HepG2 (cell line): ENCODE data around the gene TRAF3. TPM values are rescaled to one million over a fixed set of nuclear protein-coding genes. Genes with fewer than 3 reads are reported as not detected.

Source experiments
- ERF ChIP-seq: IDR thresholded peaks from 2 replicates; pipeline ENCODE4 v1.6.1; 2018; ENCODE audit warnings: missing biosample characterization, missing genetic modification reagents
- ESRRA ChIP-seq: sonication (generic); formaldehyde crosslinking; IDR thresholded peaks from 2 replicates; pipeline ENCODE4 v1.5.1; 2020; ENCODE audit warnings: mild to moderate bottlenecking, low read depth, missing genetic modification reagents
- GPN1 ChIP-seq: sonication (generic); formaldehyde crosslinking; IDR thresholded peaks from 2 replicates; pipeline ENCODE4 v1.5.1; 2020; ENCODE audit warnings: missing genetic modification reagents, borderline replicate concordance
- HNRNPK ChIP-seq: fragments of 200-400 bp; formaldehyde crosslinking; IDR thresholded peaks from 2 replicates; pipeline ENCODE4 v1.6.1; 2018; ENCODE audit warnings: low read length, low read depth, moderate library complexity, mild to moderate bottlenecking; ENCODE audit not compliant: poor library complexity, severe bottlenecking
- KDM6A ChIP-seq: IDR thresholded peaks from 2 replicates; pipeline ENCODE4 v1.6.1; 2016; ENCODE audit warnings: low read depth
- NR2F6 ChIP-seq, 2 experiments: IDR thresholded peaks; 2 replicates each; pipeline ENCODE4 v1.6.1; 2016; ENCODE audit warnings: antibody characterized with exemption in 1 of 2, mild to moderate bottlenecking in 1 of 2
- PHF20 ChIP-seq: sonication (generic); formaldehyde crosslinking; IDR thresholded peaks from 2 replicates; pipeline ENCODE4 v1.5.0; 2020; ENCODE audit warnings: mild to moderate bottlenecking, missing genetic modification reagents
- PRMT3 ChIP-seq: sonication (generic); formaldehyde crosslinking; IDR thresholded peaks from 2 replicates; pipeline ENCODE4 v1.8.1; 2022; ENCODE audit warnings: low read depth, mild to moderate bottlenecking, moderate library complexity, missing genetic modification reagents, borderline replicate concordance
- ZBTB3 ChIP-seq: sonication (generic); formaldehyde crosslinking; IDR thresholded peaks from 2 replicates; pipeline ENCODE4 v1.4.0; 2020; ENCODE audit warnings: low read depth, mild to moderate bottlenecking, moderate library complexity, missing genetic modification reagents, borderline replicate concordance
- ZNF143 ChIP-seq: sonication (generic); formaldehyde crosslinking; IDR thresholded peaks from 2 replicates; pipeline ENCODE4 v1.4.0; 2020; ENCODE audit warnings: missing genetic modification reagents
- ZNF207 ChIP-seq: fragments of 450-650 bp; IDR thresholded peaks from 2 replicates; pipeline ENCODE4 v1.6.1; 2016; ENCODE audit warnings: antibody characterized with exemption, borderline replicate concordance
- ZNF446 ChIP-seq: sonication (generic); formaldehyde crosslinking; IDR thresholded peaks from 2 replicates; pipeline ENCODE4 v1.5.0; 2020; ENCODE audit warnings: mild to moderate bottlenecking, missing genetic modification reagents
- ZNF556 ChIP-seq: sonication (generic); formaldehyde crosslinking; IDR thresholded peaks from 2 replicates; pipeline ENCODE4 v1.4.0; 2020; ENCODE audit warnings: mild to moderate bottlenecking, missing genetic modification reagents, borderline replicate concordance
- ZNF572 ChIP-seq: sonication (generic); formaldehyde crosslinking; IDR thresholded peaks from 2 replicates; pipeline ENCODE4 v1.5.1; 2020; ENCODE audit warnings: mild to moderate bottlenecking, missing genetic modification reagents
- polyA plus RNA-seq, 8 experiments: library from polyadenylated mRNA; depleted of rRNA in 3 of 8; stranded (reverse) in 7 of 8; unstranded in 1 of 8; fragments of >200 nt; fragmentation: Illumina TruSeq in 4 of 8; extraction: Trizol in 4 of 8; gene quantifications; 2 replicates each; pipeline versions ENCODE4 v1.2.1 to v1.2.3, GENCODE V29; 2011 to 2016; ENCODE audit warnings: low read depth in 4 of 8, missing spikeins in 1 of 8, mixed read lengths in 1 of 8; ENCODE audit not compliant: insufficient read depth in 1 of 8
- total RNA-seq, 5 experiments: library from RNA; depleted of rRNA; stranded (reverse); fragments of >200 nt; fragmentation: Illumina TruSeq; extraction: Trizol; gene quantifications; 2 replicates each; pipeline ENCODE4 v1.2.3, GENCODE V29; 2016; ENCODE audit warnings: low read depth in 1 of 5
- TF ChIP-seq, protein P1 (sequence below): sonication (generic); formaldehyde crosslinking; IDR thresholded peaks from one replicate; pipeline ENCODE4 v1.5.1; 2020; ENCODE audit warnings: mild to moderate bottlenecking, missing genetic modification reagents; ENCODE audit errors: not compliant biosample characterization
- TF ChIP-seq, protein P2 (sequence below): sonication (generic); formaldehyde crosslinking; IDR thresholded peaks from 2 replicates; pipeline ENCODE4 v1.4.0; 2020; ENCODE audit warnings: mild to moderate bottlenecking, missing genetic modification reagents
- TF ChIP-seq, protein P3 (sequence below): sonication (generic); formaldehyde crosslinking; conservative IDR thresholded peaks from 2 replicates; pipeline ENCODE4 v1.4.0; 2020; ENCODE audit warnings: missing genetic modification reagents
- TF ChIP-seq, protein P4 (sequence below): sonication (generic); formaldehyde crosslinking; IDR thresholded peaks from 2 replicates; pipeline ENCODE4 v1.4.0; 2020; ENCODE audit warnings: missing genetic modification reagents

Gene TRAF3
- total and polyA plus RNA-seq, 2 of the 13 experiments (the other 11 are each of a cell fraction or from before 2014, with no cell fraction given): 6.9 to 12.2 TPM

DNA sequence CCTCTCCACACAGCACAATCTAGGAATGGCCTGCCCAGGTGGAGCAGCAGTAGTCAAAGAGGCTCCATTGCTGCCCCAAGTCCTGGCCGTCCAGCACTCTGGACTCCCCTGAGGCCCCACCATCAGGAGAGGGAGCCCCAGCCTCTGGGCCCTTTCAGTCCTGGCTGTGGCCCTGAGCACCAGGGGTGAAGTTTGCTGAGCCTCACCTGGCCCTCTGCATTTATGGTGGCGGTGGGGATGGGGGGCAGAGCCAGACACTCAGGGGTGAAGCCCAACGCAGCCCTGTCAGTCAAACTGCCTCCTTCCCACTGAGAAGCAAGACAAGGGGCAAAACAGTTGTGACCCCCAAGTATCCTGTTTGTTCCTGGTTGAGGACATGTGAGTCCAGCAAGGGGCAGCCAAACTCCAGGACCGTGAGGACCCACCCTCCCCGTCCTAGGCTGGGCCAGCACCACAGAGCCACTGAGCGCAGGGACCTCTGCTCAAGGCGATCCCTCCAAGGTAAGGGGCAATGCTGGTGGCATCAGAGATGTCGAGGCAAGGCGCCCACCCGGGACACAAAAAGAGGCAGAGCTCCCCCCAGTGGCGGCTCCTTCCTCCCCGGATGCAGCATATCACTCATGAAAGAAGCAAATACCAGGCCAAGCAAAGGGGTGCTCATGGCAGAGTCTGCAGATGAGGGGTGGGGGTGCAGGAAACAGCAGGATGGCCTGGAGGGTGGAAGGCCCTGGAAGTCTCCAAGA, 140.4 kb downstream of the TRAF3 start (continued):
- TF ChIP-seq, protein P1, sequence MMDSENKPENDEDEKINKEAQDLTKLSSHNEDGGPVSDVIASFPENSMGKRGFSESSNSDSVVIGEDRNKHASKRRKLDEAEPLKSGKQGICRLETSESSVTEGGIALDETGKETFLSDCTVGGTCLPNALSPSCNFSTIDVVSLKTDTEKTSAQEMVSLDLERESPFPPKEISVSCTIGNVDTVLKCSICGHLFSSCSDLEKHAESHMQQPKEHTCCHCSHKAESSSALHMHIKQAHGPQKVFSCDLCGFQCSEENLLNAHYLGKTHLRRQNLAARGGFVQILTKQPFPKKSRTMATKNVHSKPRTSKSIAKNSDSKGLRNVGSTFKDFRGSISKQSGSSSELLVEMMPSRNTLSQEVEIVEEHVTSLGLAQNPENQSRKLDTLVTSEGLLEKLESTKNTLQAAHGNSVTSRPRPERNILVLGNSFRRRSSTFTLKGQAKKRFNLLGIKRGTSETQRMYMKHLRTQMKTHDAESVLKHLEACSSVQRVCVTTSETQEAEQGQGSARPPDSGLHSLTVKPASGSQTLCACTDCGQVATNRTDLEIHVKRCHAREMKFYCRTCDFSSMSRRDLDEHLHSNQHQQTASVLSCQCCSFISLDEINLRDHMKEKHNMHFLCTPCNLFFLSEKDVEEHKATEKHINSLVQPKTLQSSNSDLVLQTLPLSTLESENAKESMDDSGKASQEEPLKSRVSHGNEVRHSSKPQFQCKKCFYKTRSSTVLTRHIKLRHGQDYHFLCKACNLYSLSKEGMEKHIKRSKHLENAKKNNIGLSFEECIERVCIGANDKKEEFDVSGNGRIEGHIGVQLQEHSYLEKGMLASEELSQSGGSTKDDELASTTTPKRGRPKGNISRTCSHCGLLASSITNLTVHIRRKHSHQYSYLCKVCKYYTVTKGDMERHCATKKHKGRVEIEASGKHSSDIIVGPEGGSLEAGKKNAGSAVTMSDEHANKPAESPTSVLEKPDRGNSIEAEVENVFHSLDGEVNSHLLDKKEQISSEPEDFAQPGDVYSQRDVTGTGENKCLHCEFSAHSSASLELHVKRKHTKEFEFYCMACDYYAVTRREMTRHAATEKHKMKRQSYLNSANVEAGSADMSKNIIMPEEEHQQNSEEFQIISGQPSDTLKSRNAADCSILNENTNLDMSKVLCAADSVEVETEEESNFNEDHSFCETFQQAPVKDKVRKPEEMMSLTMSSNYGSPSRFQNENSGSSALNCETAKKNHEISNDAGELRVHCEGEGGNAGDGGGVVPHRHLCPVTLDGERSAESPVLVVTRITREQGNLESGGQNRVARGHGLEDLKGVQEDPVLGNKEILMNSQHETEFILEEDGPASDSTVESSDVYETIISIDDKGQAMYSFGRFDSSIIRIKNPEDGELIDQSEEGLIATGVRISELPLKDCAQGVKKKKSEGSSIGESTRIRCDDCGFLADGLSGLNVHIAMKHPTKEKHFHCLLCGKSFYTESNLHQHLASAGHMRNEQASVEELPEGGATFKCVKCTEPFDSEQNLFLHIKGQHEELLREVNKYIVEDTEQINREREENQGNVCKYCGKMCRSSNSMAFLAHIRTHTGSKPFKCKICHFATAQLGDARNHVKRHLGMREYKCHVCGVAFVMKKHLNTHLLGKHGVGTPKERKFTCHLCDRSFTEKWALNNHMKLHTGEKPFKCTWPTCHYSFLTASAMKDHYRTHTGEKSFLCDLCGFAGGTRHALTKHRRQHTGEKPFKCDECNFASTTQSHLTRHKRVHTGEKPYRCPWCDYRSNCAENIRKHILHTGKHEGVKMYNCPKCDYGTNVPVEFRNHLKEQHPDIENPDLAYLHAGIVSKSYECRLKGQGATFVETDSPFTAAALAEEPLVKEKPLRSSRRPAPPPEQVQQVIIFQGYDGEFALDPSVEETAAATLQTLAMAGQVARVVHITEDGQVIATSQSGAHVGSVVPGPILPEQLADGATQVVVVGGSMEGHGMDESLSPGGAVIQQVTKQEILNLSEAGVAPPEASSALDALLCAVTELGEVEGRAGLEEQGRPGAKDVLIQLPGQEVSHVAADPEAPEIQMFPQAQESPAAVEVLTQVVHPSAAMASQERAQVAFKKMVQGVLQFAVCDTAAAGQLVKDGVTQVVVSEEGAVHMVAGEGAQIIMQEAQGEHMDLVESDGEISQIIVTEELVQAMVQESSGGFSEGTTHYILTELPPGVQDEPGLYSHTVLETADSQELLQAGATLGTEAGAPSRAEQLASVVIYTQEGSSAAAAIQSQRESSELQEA (CRISPR knock-in tag): peak; percentile 45
- TF ChIP-seq PHF20 (CRISPR knock-in tag) (no peak), KDM6A (CRISPR knock-in tag) (no peak), NR2F6 (IDR thresholded peaks at IDR 0.05) (no peak), NR2F6 (CRISPR knock-in tag; IDR thresholded peaks at IDR 0.05) (no peak), ZNF446 (CRISPR knock-in tag) (no peak), HNRNPK (no peak), ERF (CRISPR knock-in tag) (no peak), GPN1 (CRISPR knock-in tag) (no peak), ZNF143 (CRISPR knock-in tag) (no peak), ZNF207 (no peak), ZBTB3 (CRISPR knock-in tag) (no peak), ZNF556 (CRISPR knock-in tag) (no peak), ZNF572 (peak; percentile 56; the same call in 1 of the 2 replicates), ESRRA (no peak), PRMT3 (CRISPR knock-in tag) (no peak)
- TF ChIP-seq, protein P2, sequence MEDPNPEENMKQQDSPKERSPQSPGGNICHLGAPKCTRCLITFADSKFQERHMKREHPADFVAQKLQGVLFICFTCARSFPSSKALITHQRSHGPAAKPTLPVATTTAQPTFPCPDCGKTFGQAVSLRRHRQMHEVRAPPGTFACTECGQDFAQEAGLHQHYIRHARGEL (CRISPR knock-in tag): no peak
- TF ChIP-seq, protein P3, sequence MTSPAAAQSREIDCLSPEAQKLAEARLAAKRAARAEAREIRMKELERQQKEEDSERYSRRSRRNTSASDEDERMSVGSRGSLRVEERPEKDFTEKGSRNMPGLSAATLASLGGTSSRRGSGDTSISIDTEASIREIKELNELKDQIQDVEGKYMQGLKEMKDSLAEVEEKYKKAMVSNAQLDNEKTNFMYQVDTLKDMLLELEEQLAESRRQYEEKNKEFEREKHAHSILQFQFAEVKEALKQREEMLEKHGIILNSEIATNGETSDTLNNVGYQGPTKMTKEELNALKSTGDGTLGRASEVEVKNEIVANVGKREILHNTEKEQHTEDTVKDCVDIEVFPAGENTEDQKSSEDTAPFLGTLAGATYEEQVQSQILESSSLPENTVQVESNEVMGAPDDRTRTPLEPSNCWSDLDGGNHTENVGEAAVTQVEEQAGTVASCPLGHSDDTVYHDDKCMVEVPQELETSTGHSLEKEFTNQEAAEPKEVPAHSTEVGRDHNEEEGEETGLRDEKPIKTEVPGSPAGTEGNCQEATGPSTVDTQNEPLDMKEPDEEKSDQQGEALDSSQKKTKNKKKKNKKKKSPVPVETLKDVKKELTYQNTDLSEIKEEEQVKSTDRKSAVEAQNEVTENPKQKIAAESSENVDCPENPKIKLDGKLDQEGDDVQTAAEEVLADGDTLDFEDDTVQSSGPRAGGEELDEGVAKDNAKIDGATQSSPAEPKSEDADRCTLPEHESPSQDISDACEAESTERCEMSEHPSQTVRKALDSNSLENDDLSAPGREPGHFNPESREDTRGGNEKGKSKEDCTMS (CRISPR knock-in tag): no peak
- TF ChIP-seq, protein P4, sequence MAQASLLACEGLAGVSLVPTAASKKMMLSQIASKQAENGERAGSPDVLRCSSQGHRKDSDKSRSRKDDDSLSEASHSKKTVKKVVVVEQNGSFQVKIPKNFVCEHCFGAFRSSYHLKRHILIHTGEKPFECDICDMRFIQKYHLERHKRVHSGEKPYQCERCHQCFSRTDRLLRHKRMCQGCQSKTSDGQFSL (CRISPR knock-in tag): no peak
